OCI-LY3 (cell line): Measurements from ENCODE around the gene CTDSPL.

Source experiments
- H2AFZ ChIP-seq: fragments of 200-600, 300-600 bp; shearing (Covaris generic); 2 replicates; pipeline ENCODE4 v1.6.0; 2014; ENCODE audit warnings: antibody characterized with exemption, low read depth, low read length
- H3K27ac ChIP-seq: fragments of 200-600, 300-600 bp; sonication (generic); 2 replicates; pipeline ENCODE4 v1.5.1; 2014; ENCODE audit warnings: mild to moderate bottlenecking, low read length, moderate library complexity, mixed read lengths
- H3K27me3 ChIP-seq: fragments of 200-600, 300-600 bp; sonication (generic); 2 replicates; pipeline ENCODE4 v1.6.1; 2014; ENCODE audit warnings: low read depth, low read length, mixed read lengths
- H3K36me3 ChIP-seq: fragments of 200-600, 300-600 bp; sonication (generic); replicated peaks from 2 replicates; pipeline ENCODE3; 2014; ENCODE audit warnings: low read depth, low read length, mixed read lengths
- H3K4me1 ChIP-seq: fragments of 300-600, 200-600 bp; sonication (generic); 2 replicates; pipeline ENCODE4 v1.6.1; 2014; ENCODE audit warnings: low read length, mixed read lengths
- H3K4me2 ChIP-seq: fragments of 200-600, 300-600 bp; sonication (generic); 2 replicates; pipeline ENCODE4 v1.6.1; 2014; ENCODE audit warnings: low read length, mixed read lengths
- H3K4me3 ChIP-seq: fragments of 300-600, 200-600 bp; sonication (generic); 2 replicates; pipeline ENCODE4 v1.5.1; 2014; ENCODE audit warnings: antibody characterized with exemption, mild to moderate bottlenecking, low read length, moderate library complexity
- H3K79me2 ChIP-seq: fragments of 300-600, 200-600 bp; shearing (Covaris generic); 2 replicates; pipeline ENCODE4 v1.6.1; 2014; ENCODE audit warnings: mild to moderate bottlenecking, low read length, mixed read lengths
- H3K9ac ChIP-seq: fragments of 300-600, 200-600 bp; shearing (Covaris generic); 2 replicates; pipeline ENCODE4 v1.6.0; 2014; ENCODE audit warnings: mild to moderate bottlenecking, low read length, moderate library complexity
- H3K9me3 ChIP-seq: fragments of 200-600, 300-600 bp; shearing (Covaris generic); 2 replicates; pipeline ENCODE4 v1.6.1; 2014; ENCODE audit warnings: low read length, mixed read lengths; ENCODE audit not compliant: insufficient read depth
- H4K20me1 ChIP-seq: fragments of 200-600, 300-600 bp; sonication (generic); 2 replicates; pipeline ENCODE4 v1.6.1; 2016; ENCODE audit warnings: low read length, mixed read lengths; ENCODE audit not compliant: insufficient read depth
- EZH2phosphoT487 ChIP-seq: fragments of 200-600 bp; shearing (Covaris generic); IDR thresholded peaks from 2 replicates; pipeline ENCODE4 v1.6.1; 2018; ENCODE audit warnings: antibody characterized with exemption, mixed run types, low read depth
- TF ChIP-seq, protein P1 (sequence below): fragments of 200-600, 300-600 bp; sonication (generic); IDR thresholded peaks from 2 replicates; pipeline ENCODE4 v1.5.1; 2014; ENCODE audit warnings: antibody characterized with exemption, low read length, low read depth

The CTDSPL gene

DNA sequence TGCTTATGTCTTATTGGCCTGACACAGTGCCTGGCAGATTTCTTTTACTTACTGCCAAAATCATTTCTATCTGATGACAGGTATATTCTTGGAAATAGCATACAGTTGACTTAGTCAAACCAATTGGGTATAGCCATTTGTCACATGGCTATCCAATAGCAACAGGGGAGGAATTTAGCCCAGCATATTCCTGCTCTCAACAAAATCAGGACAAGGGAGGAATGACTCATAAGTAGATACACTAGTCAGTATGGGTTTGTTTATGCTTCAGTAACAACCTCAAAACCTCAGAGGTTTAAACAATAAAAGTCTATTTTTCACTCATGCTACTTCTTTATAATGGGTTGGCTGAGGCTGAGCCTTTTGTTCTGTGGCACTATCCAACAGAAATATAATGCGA lies 90.9 kb downstream of the CTDSPL start:
- Histone ChIP-seq H3K4me3 (no peak overlapping the region), H3K79me2 (no peaks in the 10 kb centered on the region), H2AFZ (no peak overlapping the region), H3K4me1 (peaks cover 9% of the 10 kb centered on the region), H3K36me3 (no peaks in the 10 kb centered on the region), H3K27me3 (no peaks in the 10 kb centered on the region), H4K20me1 (no peaks in the 10 kb centered on the region), H3K9ac (no peak overlapping the region), H3K4me2 (no peak overlapping the region), H3K27ac (no peak overlapping the region), H3K9me3 (no peaks in the 10 kb centered on the region)
- TF ChIP-seq EZH2phosphoT487 = no peak
- TF ChIP-seq, protein P1, sequence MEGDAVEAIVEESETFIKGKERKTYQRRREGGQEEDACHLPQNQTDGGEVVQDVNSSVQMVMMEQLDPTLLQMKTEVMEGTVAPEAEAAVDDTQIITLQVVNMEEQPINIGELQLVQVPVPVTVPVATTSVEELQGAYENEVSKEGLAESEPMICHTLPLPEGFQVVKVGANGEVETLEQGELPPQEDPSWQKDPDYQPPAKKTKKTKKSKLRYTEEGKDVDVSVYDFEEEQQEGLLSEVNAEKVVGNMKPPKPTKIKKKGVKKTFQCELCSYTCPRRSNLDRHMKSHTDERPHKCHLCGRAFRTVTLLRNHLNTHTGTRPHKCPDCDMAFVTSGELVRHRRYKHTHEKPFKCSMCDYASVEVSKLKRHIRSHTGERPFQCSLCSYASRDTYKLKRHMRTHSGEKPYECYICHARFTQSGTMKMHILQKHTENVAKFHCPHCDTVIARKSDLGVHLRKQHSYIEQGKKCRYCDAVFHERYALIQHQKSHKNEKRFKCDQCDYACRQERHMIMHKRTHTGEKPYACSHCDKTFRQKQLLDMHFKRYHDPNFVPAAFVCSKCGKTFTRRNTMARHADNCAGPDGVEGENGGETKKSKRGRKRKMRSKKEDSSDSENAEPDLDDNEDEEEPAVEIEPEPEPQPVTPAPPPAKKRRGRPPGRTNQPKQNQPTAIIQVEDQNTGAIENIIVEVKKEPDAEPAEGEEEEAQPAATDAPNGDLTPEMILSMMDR = no peak

DNA sequence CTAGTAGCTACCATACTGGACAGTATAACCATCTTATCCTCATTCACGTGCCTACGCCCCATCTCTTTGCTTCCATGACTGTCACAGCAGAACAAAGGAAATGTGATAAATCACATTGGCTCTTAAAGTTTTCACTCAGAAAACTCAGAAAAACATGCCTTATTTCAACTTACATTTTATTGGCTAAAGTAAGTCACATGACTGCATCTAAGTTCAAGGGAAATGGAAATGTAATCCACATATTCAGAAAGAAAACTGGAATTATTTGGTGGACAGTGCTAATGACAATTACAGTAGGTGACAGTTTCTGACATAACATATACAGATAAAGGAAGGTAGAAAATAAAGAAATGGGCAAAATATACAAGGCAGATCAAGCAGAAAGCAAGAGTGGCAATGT lies 91.5 kb downstream of the CTDSPL start:
- Histone ChIP-seq H2AFZ (no peak overlapping the region), H3K4me1 (peaks cover 9% of the 10 kb centered on the region), H3K4me3 (no peak overlapping the region), H3K9ac (no peak overlapping the region), H3K79me2 (no peaks in the 10 kb centered on the region), H3K27ac (no peak overlapping the region), H3K27me3 (no peaks in the 10 kb centered on the region), H3K4me2 (no peak overlapping the region), H3K9me3 (no peaks in the 10 kb centered on the region), H3K36me3 (no peaks in the 10 kb centered on the region), H4K20me1 (no peaks in the 10 kb centered on the region)
- no peak for TF ChIP-seq EZH2phosphoT487
- TF ChIP-seq, protein P1 = no peak

DNA sequence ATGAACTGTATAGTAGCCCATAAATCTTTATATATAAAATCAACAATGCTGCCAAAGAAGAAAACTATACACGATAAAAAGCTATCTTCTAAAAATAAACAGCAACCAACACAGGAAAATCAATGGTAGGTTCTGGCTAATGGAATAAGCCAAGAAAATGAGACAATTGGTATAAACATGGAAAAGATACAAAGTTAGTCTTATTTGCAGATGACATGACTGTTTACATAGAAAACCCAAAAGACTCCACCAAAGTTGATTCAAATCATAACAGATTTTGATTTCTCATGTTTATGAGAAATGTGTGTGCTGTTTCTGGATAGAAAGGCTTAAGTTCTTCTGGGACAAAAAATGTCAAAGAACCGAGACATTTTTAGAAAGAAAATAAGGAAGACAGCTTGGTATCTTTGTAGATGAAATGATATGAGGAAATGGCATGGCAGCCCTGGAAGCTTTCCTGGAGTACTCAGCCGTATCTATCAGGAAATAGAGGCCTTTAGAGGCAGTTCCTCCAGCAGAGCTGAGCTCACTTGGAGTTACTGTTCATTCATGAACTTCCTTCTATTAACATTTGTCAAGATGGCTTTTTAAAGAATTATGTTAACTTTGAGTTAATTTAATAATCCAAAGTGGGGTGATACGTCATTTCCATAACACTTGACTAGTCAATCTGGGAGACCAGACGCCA lies 92.2 kb downstream of the CTDSPL start:
- Histone ChIP-seq H3K27ac (no peak overlapping the region), H2AFZ (no peak overlapping the region), H3K9me3 (no peaks in the 10 kb centered on the region), H3K27me3 (no peaks in the 10 kb centered on the region), H3K4me2 (no peak overlapping the region), H3K9ac (no peak overlapping the region), H3K36me3 (no peaks in the 10 kb centered on the region), H3K4me1 (peaks cover 9% of the 10 kb centered on the region), H3K79me2 (no peaks in the 10 kb centered on the region), H4K20me1 (no peaks in the 10 kb centered on the region), H3K4me3 (no peak overlapping the region)
- TF ChIP-seq, protein P1 = no peak
- TF ChIP-seq EZH2phosphoT487 = no peak

DNA sequence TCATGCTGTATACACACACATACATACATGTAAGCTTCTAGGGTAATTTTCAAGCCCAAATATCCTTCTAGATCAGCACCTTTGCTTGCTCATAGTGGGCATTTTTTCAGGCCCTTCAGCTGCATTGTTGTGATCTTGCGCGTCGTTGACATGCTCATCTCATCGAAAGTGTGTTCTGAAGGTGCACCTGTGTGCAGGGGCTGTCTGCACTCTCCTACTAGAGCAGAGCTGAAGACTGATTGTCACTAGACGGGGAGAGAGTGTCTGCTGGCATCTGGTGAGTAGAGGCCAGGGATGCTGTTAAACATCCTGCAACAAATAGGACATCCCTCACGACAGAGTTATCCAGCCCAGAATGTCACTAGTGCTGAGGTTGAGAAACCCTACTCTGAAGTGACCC lies 93.2 kb downstream of the CTDSPL start:
- Histone ChIP-seq H3K36me3 (no peaks in the 10 kb centered on the region), H3K27me3 (no peaks in the 10 kb centered on the region), H2AFZ (no peak overlapping the region), H4K20me1 (no peaks in the 10 kb centered on the region), H3K4me3 (no peak overlapping the region), H3K79me2 (no peaks in the 10 kb centered on the region), H3K4me2 (no peak overlapping the region), H3K4me1 (peaks cover 9% of the 10 kb centered on the region), H3K27ac (no peak overlapping the region), H3K9ac (no peak overlapping the region), H3K9me3 (no peaks in the 10 kb centered on the region)
- no peak for TF ChIP-seq EZH2phosphoT487
- TF ChIP-seq, protein P1 = no peak
